Stimulated activated CD8-positive, alpha-beta memory T cell treated with anti-CD3 and anti-CD28 coated beads, Interleukin-15, amount 100 ng/mL, for 1 hour (primary cell): ENCODE results near the gene KRT32.
"Not testable (repeated sequence)": the region's sequence is repeated elsewhere in the genome, so short reads cannot be mapped to it uniquely, and the experiment has no call there.

Source experiments
- DNase-seq: peaks from one replicate; pipeline ENCODE4 v3.0.0-alpha.2; 2020; ENCODE audit warnings: low read depth

Gene KRT32

GRCh38 chr17:41428591-41429291 lies 38.4 kb downstream of the KRT32 start:
- DNase-seq: no peak

- no peak for DNase-seq
These were observed 43.0 kb downstream of the KRT32 start, which contains the start of gene KRT37 for GRCh38 chr17:41424111-41424635. TSS of gene KRT37 (minus strand) at chr17:41424585. CDS start at chr17:41424523, 62 bp downstream.

- not testable (repeated sequence) for DNase-seq
These were observed 44.6 kb downstream of the KRT32 start for GRCh38 chr17:41422586-41422985.

- no peak for DNase-seq
These were observed 45.6 kb downstream of the KRT32 start for GRCh38 chr17:41421617-41422016.

GRCh38 chr17:41421116-41421515 lies 46.1 kb downstream of the KRT32 start:
- DNase-seq: no peak

GRCh38 chr17:41420134-41420533 lies 47.1 kb downstream of the KRT32 start:
- DNase-seq: no peak

- no peak for DNase-seq
These were observed 47.5 kb downstream of the KRT32 start for GRCh38 chr17:41419716-41420115.

- no peak for DNase-seq
These were observed 48.9 kb downstream of the KRT32 start for GRCh38 chr17:41418116-41418860.

GRCh38 chr17:41417576-41418015 lies 49.6 kb downstream of the KRT32 start:
- no peak for DNase-seq

- DNase-seq: no peak
These were observed 50.1 kb downstream of the KRT32 start for GRCh38 chr17:41417127-41417526.

GRCh38 chr17:41416479-41416878 lies 50.7 kb downstream of the KRT32 start:
- DNase-seq: no peak

GRCh38 chr17:41415833-41416335 lies 51.3 kb downstream of the KRT32 start:
- no peak for DNase-seq

GRCh38 chr17:41415411-41415810 lies 51.8 kb downstream of the KRT32 start:
- no peak for DNase-seq

- DNase-seq: no peak
These were observed 53.2 kb downstream of the KRT32 start for GRCh38 chr17:41413982-41414381.

- DNase-seq: no peak
These were observed 53.7 kb downstream of the KRT32 start for GRCh38 chr17:41413353-41413957.

- DNase-seq: no peak
These were observed 55.9 kb downstream of the KRT32 start for GRCh38 chr17:41411072-41411840.
